Gastroesophageal sphincter (tissue), 4 donors: Measurements from ENCODE around the gene PTH2. TPM values are rescaled to one million over a fixed set of nuclear protein-coding genes. Genes with fewer than 3 reads are reported as not detected.
"Not testable (repeated sequence)": the region's sequence is repeated elsewhere in the genome, so short reads cannot be mapped to it uniquely, and the experiment has no call there.

Experiments used
- ATAC-seq: fragments of 150-250 bp; one replicate; pipeline ENCODE4 v1.9.1; 2016; ENCODE audit warnings: mild to moderate bottlenecking, moderate library complexity
- H3K27ac ChIP-seq, 4 donors: fragments of 200-600 bp; sonication (generic) in 3 of 4; 1 replicate in 3 of 4; 2 replicates in 1 of 4; pipeline ENCODE4 v1.5.1; 2016 to 2019
- H3K27me3 ChIP-seq: fragments of 200-600 bp; sonication (generic); one replicate; pipeline ENCODE4 v1.5.1; 2019
- H3K36me3 ChIP-seq, 2 donors: fragments of 200-600 bp; sonication (generic); one replicate each; pipeline ENCODE4 v1.5.1; 2019; ENCODE audit warnings: control low read depth in 1 of 2
- H3K4me1 ChIP-seq, 3 donors: fragments of 200-600 bp; sonication (generic); 1 replicate in 2 of 3; 2 replicates in 1 of 3; pipeline ENCODE4 v1.5.1; 2016 to 2019; ENCODE audit warnings: control low read depth in 2 of 3
- H3K4me3 ChIP-seq, 2 donors: fragments of 200-600 bp; sonication (generic); one replicate each; pipeline ENCODE4 v1.5.1; 2019; ENCODE audit warnings: mild to moderate bottlenecking in 1 of 2, moderate library complexity in 1 of 2
- H3K9me3 ChIP-seq, 3 donors: fragments of 200-600 bp; sonication (generic); one replicate each; pipeline ENCODE4 v1.5.1; 2017 to 2019; ENCODE audit warnings: control low read depth in 2 of 3
- EP300 ChIP-seq: sonication (generic); formaldehyde crosslinking; IDR thresholded peaks from one replicate; pipeline ENCODE4 v1.6.1; 2017; ENCODE audit warnings: antibody characterized with exemption, mild to moderate bottlenecking
- POLR2A ChIP-seq, 2 donors: fragments of 450-650 bp; IDR thresholded peaks; one replicate each; pipeline ENCODE4 v1.6.1; 2017; ENCODE audit warnings: antibody characterized with exemption in 2 of 2, mild to moderate bottlenecking in 2 of 2, moderate library complexity in 1 of 2
- POLR2AphosphoS5 ChIP-seq: sonication (generic); formaldehyde crosslinking; IDR thresholded peaks from one replicate; pipeline ENCODE4 v1.6.1; 2017; ENCODE audit warnings: antibody characterized with exemption
- WGBS, 2 donors: methylation state at CpG; one replicate each; pipeline ENCODE4 v1.1.5; 2018; ENCODE audit warnings: low coverage in 1 of 2; 5-methylcytosine and 5-hydroxymethylcytosine counted together
- total RNA-seq, 4 donors: library from RNA; depleted of rRNA; stranded (reverse); fragments of >200 nt; gene quantifications; one replicate each; pipeline ENCODE4 v1.1.0, GENCODE V29; 2016
- TF ChIP-seq, protein P1 (sequence below), 4 experiments: fragments of 200-600 bp in 2 of 4; fragments of 450-650 bp in 2 of 4; sonication (generic) in 1 of 4; IDR thresholded peaks; one replicate each; pipeline ENCODE4 v1.5.1; 2017 to 2019; ENCODE audit warnings: antibody characterized with exemption in 4 of 4, mild to moderate bottlenecking in 2 of 4, moderate library complexity in 2 of 4

The PTH2 gene
- total RNA-seq, 4 donors from 2014 or later: not detected

DNA sequence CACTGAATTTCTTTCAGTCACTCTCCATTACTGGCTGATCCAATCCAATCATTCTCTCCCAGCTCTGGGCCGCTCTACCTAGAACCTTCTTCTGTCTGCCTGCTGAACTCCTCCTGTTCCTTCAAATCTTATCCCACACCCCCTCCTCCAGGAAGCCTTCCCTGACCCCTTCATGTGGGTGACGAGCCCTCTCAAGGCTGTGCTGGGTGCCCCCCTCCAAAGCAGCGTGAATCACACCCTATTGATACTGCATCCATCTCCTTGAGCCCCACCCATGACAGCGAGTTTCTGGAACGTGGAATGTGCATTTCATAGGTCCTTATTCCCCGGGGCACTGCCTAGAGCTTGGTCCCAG is 25.2 kb upstream of the PTH2 start:
- TF ChIP-seq POLR2A (IDR thresholded peaks at IDR 0.05) (no peak), POLR2AphosphoS5 (no peak), EP300 (no peak)
- TF ChIP-seq, protein P1, sequence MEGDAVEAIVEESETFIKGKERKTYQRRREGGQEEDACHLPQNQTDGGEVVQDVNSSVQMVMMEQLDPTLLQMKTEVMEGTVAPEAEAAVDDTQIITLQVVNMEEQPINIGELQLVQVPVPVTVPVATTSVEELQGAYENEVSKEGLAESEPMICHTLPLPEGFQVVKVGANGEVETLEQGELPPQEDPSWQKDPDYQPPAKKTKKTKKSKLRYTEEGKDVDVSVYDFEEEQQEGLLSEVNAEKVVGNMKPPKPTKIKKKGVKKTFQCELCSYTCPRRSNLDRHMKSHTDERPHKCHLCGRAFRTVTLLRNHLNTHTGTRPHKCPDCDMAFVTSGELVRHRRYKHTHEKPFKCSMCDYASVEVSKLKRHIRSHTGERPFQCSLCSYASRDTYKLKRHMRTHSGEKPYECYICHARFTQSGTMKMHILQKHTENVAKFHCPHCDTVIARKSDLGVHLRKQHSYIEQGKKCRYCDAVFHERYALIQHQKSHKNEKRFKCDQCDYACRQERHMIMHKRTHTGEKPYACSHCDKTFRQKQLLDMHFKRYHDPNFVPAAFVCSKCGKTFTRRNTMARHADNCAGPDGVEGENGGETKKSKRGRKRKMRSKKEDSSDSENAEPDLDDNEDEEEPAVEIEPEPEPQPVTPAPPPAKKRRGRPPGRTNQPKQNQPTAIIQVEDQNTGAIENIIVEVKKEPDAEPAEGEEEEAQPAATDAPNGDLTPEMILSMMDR (IDR thresholded peaks at IDR 0.05): no peak
- Histone ChIP-seq H3K4me3 (no peak overlapping the region), H3K27ac (no peak overlapping the region), H3K36me3 (peaks cover 0 to 45% of the 10 kb centered on the region in 2 donors), H3K9me3 (no peaks in the 10 kb centered on the region), H3K4me1 (peaks cover 0 to 41% (median 9%) of the 10 kb centered on the region in 3 donors), H3K27me3 (no peaks in the 10 kb centered on the region)
- WGBS, 2 donors: 100% methylated on average over 1 of the region's 6 CpGs; no CpG with 5 or more reads in 1 of the 2 donors
- ATAC-seq: no peak

DNA sequence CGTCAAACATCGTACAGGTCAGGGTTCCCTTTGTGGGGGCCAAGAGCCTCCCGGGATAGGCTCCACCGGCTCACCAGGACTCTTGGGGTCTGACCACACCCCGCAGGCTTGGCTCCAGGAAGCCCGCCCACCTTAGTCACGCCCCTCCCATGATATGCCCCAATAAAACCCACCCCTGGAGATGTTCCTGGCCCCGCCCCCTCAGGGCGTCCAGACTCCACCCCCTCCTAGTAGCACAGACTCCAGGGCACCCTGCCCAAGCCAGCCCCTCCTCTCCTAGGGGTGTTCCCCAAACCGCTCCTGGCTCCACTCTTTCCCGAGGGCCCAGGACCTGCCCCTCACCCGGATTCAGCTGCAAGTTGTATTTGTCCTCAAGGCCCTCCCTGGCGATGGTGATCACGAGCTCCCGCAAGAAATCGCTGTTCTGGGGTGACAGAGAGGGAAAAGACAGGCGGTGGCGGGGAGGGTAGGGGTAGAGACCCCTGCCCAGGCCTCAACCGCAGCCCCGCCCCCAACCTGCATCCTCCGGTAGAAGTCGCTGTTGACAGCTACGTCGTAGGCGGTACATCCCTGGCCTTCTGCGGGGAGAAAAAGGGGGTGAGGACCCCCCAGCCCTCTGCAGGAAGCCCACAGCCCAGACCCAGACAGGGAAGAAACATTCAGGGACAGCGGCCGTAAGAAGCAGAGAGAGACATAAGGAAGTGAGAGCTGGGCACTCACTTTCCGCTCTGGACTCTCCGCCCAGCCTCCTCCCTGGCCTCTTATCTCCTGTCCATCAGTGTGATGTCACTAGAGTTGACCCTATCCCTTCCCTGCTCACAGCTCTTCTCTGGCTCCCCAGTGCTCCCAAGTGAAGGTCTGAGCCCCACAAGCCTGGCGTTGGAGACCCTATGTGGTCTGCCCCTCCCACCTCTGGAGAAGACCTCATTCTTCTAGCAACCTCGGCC is 24.5 kb upstream of the PTH2 start:
- no peak overlapping the region for H3K4me3 ChIP-seq
- ATAC-seq: no peak

DNA sequence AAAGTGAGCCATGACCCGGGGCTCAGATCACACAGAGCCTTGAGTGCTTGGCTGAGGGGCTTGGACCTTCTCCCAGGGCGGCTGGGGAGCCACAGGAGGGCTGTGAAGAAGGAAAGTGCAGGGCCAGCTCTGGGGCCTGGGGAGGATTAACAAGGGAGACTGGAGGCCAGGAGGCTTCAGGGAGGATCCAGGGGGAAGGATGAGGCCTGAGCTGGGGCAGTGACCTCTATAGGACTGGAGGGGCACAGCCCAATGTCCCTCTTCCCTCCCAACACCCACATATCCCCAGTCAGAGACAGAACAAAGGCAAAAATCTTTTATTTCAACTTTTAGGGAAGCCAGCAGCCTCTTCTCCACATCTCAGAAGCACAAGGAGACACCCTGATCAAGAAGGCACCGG is 22.8 kb upstream of the PTH2 start:
- Histone ChIP-seq H3K27me3 (peaks cover 23% of the 10 kb centered on the region), H3K27ac (no peak overlapping the region), H3K4me3 (no peak overlapping the region), H3K4me1 (peaks cover 0 to 51% (median 14%) of the 10 kb centered on the region in 3 donors), H3K9me3 (no peaks in the 10 kb centered on the region), H3K36me3 (peaks cover 0 to 45% of the 10 kb centered on the region in 2 donors)
- TF ChIP-seq, protein P1 (IDR thresholded peaks at IDR 0.05): no peak
- TF ChIP-seq POLR2A (IDR thresholded peaks at IDR 0.05): no peak
- TF ChIP-seq POLR2AphosphoS5: no peak
- TF ChIP-seq EP300: no peak
- WGBS, 2 donors: 100% methylated on average over 1 of the region's 3 CpGs
- ATAC-seq: no peak

More for the DNA sequence above, 24.5 kb upstream of the PTH2 start:
- no peaks in the 10 kb centered on the region for H3K9me3 ChIP-seq
- H3K4me1 ChIP-seq: peaks cover 0 to 47% (median 9%) of the 10 kb centered on the region in 3 donors
- peak overlapping the region in 2 of 4 donors; percentile 28 to 35 for H3K27ac ChIP-seq
- peaks cover 0 to 45% of the 10 kb centered on the region in 2 donors for H3K36me3 ChIP-seq
- TF ChIP-seq, protein P1 (IDR thresholded peaks at IDR 0.05): no peak
- no peak for TF ChIP-seq POLR2AphosphoS5
- no peak for TF ChIP-seq POLR2A (IDR thresholded peaks at IDR 0.05)
- TF ChIP-seq EP300: no peak
- H3K27me3 ChIP-seq: peaks cover 5% of the 10 kb centered on the region
- WGBS, 2 donors: 68 to 71% methylated on average over 5 to 17 of the region's 32 CpGs

DNA sequence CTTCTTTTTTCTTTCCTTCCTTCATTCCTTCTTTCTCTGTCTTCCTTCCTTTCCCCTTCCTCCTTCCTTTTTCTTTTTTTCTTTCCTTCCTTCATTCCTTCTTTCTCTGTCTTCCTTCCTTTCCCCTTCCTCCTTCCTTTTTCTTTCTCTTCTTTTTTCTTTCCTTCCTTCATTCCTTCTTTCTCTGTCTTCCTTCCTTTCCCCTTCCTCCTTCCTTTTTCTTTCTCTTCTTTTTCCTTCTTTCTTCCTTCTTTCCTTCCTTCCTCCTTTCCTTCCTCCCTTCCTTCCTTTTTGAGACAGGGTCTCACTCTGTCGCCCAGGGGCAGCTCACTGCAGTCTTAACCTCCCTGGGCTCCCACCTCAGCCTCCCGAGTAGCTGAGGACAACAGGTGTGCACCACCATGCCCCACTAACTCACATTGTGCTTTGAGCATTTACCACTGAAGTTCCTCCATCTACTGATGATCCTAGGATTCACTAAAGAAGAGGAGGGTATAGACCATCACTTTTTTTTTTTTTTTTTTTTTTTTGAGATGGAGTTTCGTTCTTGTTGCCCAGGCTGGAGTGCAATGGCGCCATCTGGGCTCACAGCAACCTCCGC is 21.0 kb upstream of the PTH2 start:
- H3K27me3 ChIP-seq: peaks cover 41% of the 10 kb centered on the region
- H3K4me3 ChIP-seq, ATAC-seq, H3K9me3 ChIP-seq: not testable (repeated sequence)
- WGBS, 2 donors: 41% methylated on average over 2 of the region's 5 CpGs; no CpG with 5 or more reads in 1 of the 2 donors
- peaks cover 0 to 32% of the 10 kb centered on the region in 2 donors for H3K36me3 ChIP-seq
- H3K27ac ChIP-seq: peak overlapping the region in 1 of 4 donors; percentile 82
- peaks cover 0 to 43% (median 9%) of the 10 kb centered on the region in 3 donors for H3K4me1 ChIP-seq

DNA sequence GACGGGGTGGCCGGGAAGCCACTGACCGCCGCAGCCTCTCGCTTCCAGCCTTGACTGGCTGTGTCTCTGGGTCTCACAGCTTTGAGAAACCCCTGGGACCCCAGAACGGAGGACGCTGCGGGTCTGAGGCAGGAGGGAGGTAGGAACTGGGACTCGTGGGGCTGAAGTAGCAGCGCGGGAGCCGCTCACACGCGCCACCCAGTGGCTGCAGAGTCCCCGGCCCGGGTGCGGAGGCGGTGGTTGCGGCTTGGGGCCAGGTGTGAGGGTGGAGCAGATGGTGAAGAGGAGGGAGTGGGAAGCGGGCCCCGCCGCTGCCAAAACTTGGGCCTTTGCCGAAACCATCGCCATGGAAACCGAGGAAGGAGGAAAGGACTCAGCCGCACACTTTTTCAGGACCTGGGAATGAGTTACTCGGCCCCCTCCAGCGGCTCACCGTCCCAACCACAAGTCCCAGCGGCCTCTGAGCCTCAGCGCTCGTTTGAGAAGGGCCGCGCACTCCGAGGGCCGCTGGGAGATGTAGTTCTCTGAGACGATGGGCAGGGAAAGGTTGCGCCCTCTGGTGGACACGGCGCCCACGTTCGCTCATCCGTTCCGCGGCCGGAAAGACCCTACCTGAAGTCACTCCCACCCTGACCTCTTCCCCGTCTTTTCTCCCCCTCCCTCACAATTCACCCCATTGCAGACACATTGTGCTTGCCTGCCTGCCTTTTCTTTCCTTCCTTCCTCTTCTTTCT is 20.3 kb upstream of the PTH2 start:
- peak overlapping the region; percentile 31 to 67 for H3K4me3 ChIP-seq
- H3K9me3 ChIP-seq: no peaks in the 10 kb centered on the region
- peak; percentile 88 for ATAC-seq
- TF ChIP-seq EP300: no peak
- TF ChIP-seq, protein P1 (IDR thresholded peaks at IDR 0.05): peak in 3 of 4 experiments; percentile 77 to 81 (median 79)
- peaks cover 0 to 42% (median 9%) of the 10 kb centered on the region in 3 donors for H3K4me1 ChIP-seq
- 2% methylated on average over 12 to 24 of the region's 47 CpGs for WGBS, 2 donors
- H3K36me3 ChIP-seq: peaks cover 0 to 25% of the 10 kb centered on the region in 2 donors
- H3K27ac ChIP-seq: peak overlapping the region in 3 of 4 donors; percentile 77 to 82 (median 82)
- peaks cover 47% of the 10 kb centered on the region for H3K27me3 ChIP-seq
